MM.1S (cell line): Measurements from ENCODE around the gene RAB22A.

Experiments used
- DNase-seq: peaks from one replicate; pipeline ENCODE4 v3.0.0-alpha.2; 2015
- H2AFZ ChIP-seq: fragments of 300-600 bp; sonication (generic); 2 replicates; pipeline ENCODE4 v1.6.0; 2016; ENCODE audit warnings: antibody characterized with exemption, low read length
- H3F3A ChIP-seq: fragments of 300-600 bp; sonication (generic); 2 replicates; pipeline ENCODE4 v1.6.1; 2016; ENCODE audit warnings: mild to moderate bottlenecking, antibody characterized with exemption, low read length, moderate library complexity, mixed read lengths; ENCODE audit not compliant: insufficient read depth
- H3K27ac ChIP-seq: fragments of 300-600 bp; sonication (generic); 2 replicates; pipeline ENCODE4 v1.5.1; 2016; ENCODE audit warnings: mild to moderate bottlenecking, low read length
- H3K27me3 ChIP-seq: fragments of 300-600 bp; sonication (generic); replicated peaks from 2 replicates; pipeline ENCODE4 v1.6.0; 2016; ENCODE audit warnings: low read length; ENCODE audit not compliant: insufficient read depth
- H3K36me3 ChIP-seq: fragments of 300-600 bp; sonication (generic); replicated peaks from 2 replicates; pipeline ENCODE4 v1.6.1; 2016; ENCODE audit warnings: mild to moderate bottlenecking, low read length, mixed read lengths; ENCODE audit not compliant: insufficient read depth
- H3K4me1 ChIP-seq: fragments of 300-600 bp; sonication (generic); 2 replicates; pipeline ENCODE4 v1.6.1; 2016; ENCODE audit warnings: low read length, mixed read lengths
- H3K4me2 ChIP-seq: fragments of 300-600 bp; sonication (generic); 2 replicates; pipeline ENCODE4 v1.6.0; 2016; ENCODE audit warnings: low read depth, low read length
- H3K4me3 ChIP-seq: fragments of 300-600 bp; sonication (generic); 2 replicates; pipeline ENCODE4 v1.5.1; 2016; ENCODE audit warnings: low read length, mixed read lengths
- H3K79me2 ChIP-seq: fragments of 300-600 bp; sonication (generic); 2 replicates; pipeline ENCODE4 v1.6.1; 2016; ENCODE audit warnings: mixed run types, low read length, mixed read lengths
- H3K9ac ChIP-seq: fragments of 300-600 bp; sonication (generic); 2 replicates; pipeline ENCODE4 v1.6.1; 2016; ENCODE audit warnings: low read length, mixed read lengths
- H3K9me2 ChIP-seq: fragments of 300-600 bp; sonication (generic); replicated peaks from 2 replicates; pipeline ENCODE4 v1.6.1; 2016; ENCODE audit warnings: mild to moderate bottlenecking, low read length, mixed read lengths; ENCODE audit not compliant: insufficient read depth
- H3K9me3 ChIP-seq: fragments of 300-600 bp; sonication (generic); replicated peaks from 2 replicates; pipeline ENCODE4 v1.6.1; 2016; ENCODE audit warnings: mild to moderate bottlenecking, low read length, mixed read lengths; ENCODE audit not compliant: insufficient read depth
- H4K20me1 ChIP-seq: fragments of 300-600 bp; sonication (generic); 2 replicates; pipeline ENCODE4 v1.6.1; 2016; ENCODE audit warnings: mild to moderate bottlenecking, low read length, moderate library complexity, mixed read lengths; ENCODE audit not compliant: insufficient read depth
- CTCF ChIP-seq: fragments of 300-600 bp; sonication (generic); IDR thresholded peaks from 2 replicates; pipeline ENCODE4 v1.5.1; 2016; ENCODE audit warnings: antibody characterized with exemption, low read length, mixed read lengths
- EZH2 ChIP-seq: fragments of 300-600 bp; sonication (generic); optimal IDR thresholded peaks from 2 replicates; pipeline ENCODE3; 2017; ENCODE audit warnings: low read depth, mild to moderate bottlenecking, antibody characterized with exemption, low read length, mixed read lengths
- EZH2phosphoT487 ChIP-seq: fragments of 300-600 bp; sonication (generic); IDR thresholded peaks from 2 replicates; pipeline ENCODE4 v1.6.1; 2018; ENCODE audit warnings: antibody characterized with exemption, low read length

Gene RAB22A

GRCh38 chr20:58313396-58313795 is 3.9 kb downstream of the RAB22A start:
- Histone ChIP-seq H3K9me3 (no peaks in the 10 kb centered on the region), H3K4me1 (0 out of 2 replicates have a peak, but pooled peaks cover 9% of the 10 kb centered on the region), H3K4me3 (no peak overlapping the region), H3K9me2 (no peaks in the 10 kb centered on the region), H4K20me1 (no peaks in the 10 kb centered on the region), H3K27me3 (no peaks in the 10 kb centered on the region), H3F3A (no peaks in the 10 kb centered on the region), H3K9ac (no peak overlapping the region), H3K4me2 (no peak overlapping the region), H3K27ac (no peak overlapping the region), H2AFZ (no peak overlapping the region), H3K36me3 (no peaks in the 10 kb centered on the region), H3K79me2 (peaks cover 68% of the 10 kb centered on the region)
- TF ChIP-seq EZH2 (no peak), EZH2phosphoT487 (no peak)
- DNase-seq = no peak

GRCh38 chr20:58321205-58321604 is 11.7 kb downstream of the RAB22A start:
- no peak overlapping the region for H2AFZ ChIP-seq
- 0 out of 2 replicates have a peak, but pooled peaks cover 2% of the 10 kb centered on the region for H4K20me1 ChIP-seq
- H3K9me2 ChIP-seq = no peaks in the 10 kb centered on the region
- H3K4me2 ChIP-seq = no peak overlapping the region
- peaks cover 76% of the 10 kb centered on the region for H3K79me2 ChIP-seq
- DNase-seq = no peak
- H3F3A ChIP-seq = no peaks in the 10 kb centered on the region
- H3K36me3 ChIP-seq = no peaks in the 10 kb centered on the region
- H3K4me3 ChIP-seq = no peak overlapping the region
- H3K4me1 ChIP-seq = 0 out of 2 replicates have a peak, but pooled peaks cover 4% of the 10 kb centered on the region
- no peaks in the 10 kb centered on the region for H3K27me3 ChIP-seq
- TF ChIP-seq EZH2phosphoT487 = no peak
- no peak for TF ChIP-seq EZH2
- TF ChIP-seq CTCF = no peak
- no peak overlapping the region for H3K27ac ChIP-seq
- no peak overlapping the region for H3K9ac ChIP-seq
- H3K9me3 ChIP-seq = no peaks in the 10 kb centered on the region

- Histone ChIP-seq H3K9ac (no peak overlapping the region), H3K27me3 (no peaks in the 10 kb centered on the region), H3K4me3 (no peak overlapping the region), H3K9me2 (no peaks in the 10 kb centered on the region), H3K36me3 (no peaks in the 10 kb centered on the region), H2AFZ (no peak overlapping the region), H4K20me1 (0 out of 2 replicates have a peak, but pooled peaks cover 5% of the 10 kb centered on the region), H3K9me3 (no peaks in the 10 kb centered on the region), H3K27ac (no peak overlapping the region), H3F3A (no peaks in the 10 kb centered on the region), H3K4me1 (0 out of 2 replicates have a peak, but pooled peaks cover 4% of the 10 kb centered on the region), H3K4me2 (no peak overlapping the region), H3K79me2 (peaks cover 76% of the 10 kb centered on the region)
- no peak for DNase-seq
- TF ChIP-seq EZH2 = no peak
- TF ChIP-seq CTCF = no peak
- no peak for TF ChIP-seq EZH2phosphoT487
Measured at GRCh38 chr20:58322083-58322482, 12.6 kb downstream of the RAB22A start.

GRCh38 chr20:58325912-58326311 is 16.4 kb downstream of the RAB22A start:
- Histone ChIP-seq H3K27me3 (no peaks in the 10 kb centered on the region), H2AFZ (no peak overlapping the region), H3K36me3 (no peaks in the 10 kb centered on the region), H3K27ac (no peak overlapping the region), H3K79me2 (peaks cover 81% of the 10 kb centered on the region), H3K4me3 (no peak overlapping the region), H3K4me1 (0 out of 2 replicates have a peak, but pooled peaks cover 4% of the 10 kb centered on the region), H3K9me3 (no peaks in the 10 kb centered on the region), H3K9me2 (no peaks in the 10 kb centered on the region), H3K9ac (no peak overlapping the region), H4K20me1 (0 out of 2 replicates have a peak, but pooled peaks cover 5% of the 10 kb centered on the region), H3K4me2 (no peak overlapping the region), H3F3A (no peaks in the 10 kb centered on the region)
- no peak for DNase-seq
- no peak for TF ChIP-seq EZH2phosphoT487
